ENCODE results near the gene ADAM19. TPM values are rescaled to one million over a fixed set of nuclear protein-coding genes. Genes with fewer than 3 reads are reported as not detected.
"Not testable (repeated sequence)": the region's sequence is repeated elsewhere in the genome, so short reads cannot be mapped to it uniquely, and the experiment has no call there.

ADAM19 gene
- total and polyA plus RNA-seq, 2 experiments from 2014 or later: 6.0 to 8.6 TPM

- Histone ChIP-seq H3K79me2 (no peaks in the 10 kb centered on the region), H3K4me2 (no peak overlapping the region), H2AFZ (no peak overlapping the region), H3K27ac (no peak overlapping the region), H3K36me3 (replicated peaks; ENCODE audit: insufficient read depth, low read depth) (no peaks in the 10 kb centered on the region), H3K9me2 (replicated peaks; ENCODE audit: insufficient read depth) (no peaks in the 10 kb centered on the region), H4K20me1 (ENCODE audit: insufficient read depth, poor library complexity, severe bottlenecking) (no peaks in the 10 kb centered on the region), H3K4me3 (no peak overlapping the region), H3K9me3 (ENCODE audit: low read depth) (no peaks in the 10 kb centered on the region), H3K27me3 (no peaks in the 10 kb centered on the region), H3K4me1 (ENCODE audit: insufficient read depth) (no peaks in the 10 kb centered on the region)
- WGBS (ENCODE audit: low lambda C conversion rate, missing lambda C conversion rate): 84% methylated on average over 5 of the region's 5 CpGs
- no peak for DNase-seq (ENCODE audit: low spot score)
- TF ChIP-seq EZH2 (IDR thresholded peaks at IDR 0.05; ENCODE audit: borderline replicate concordance) (no peak), EZH2phosphoT487 (IDR thresholded peaks at IDR 0.05; ENCODE audit: low read depth, severe bottlenecking, unreplicated experiment) (no peak)
- TF ChIP-seq, protein P1, sequence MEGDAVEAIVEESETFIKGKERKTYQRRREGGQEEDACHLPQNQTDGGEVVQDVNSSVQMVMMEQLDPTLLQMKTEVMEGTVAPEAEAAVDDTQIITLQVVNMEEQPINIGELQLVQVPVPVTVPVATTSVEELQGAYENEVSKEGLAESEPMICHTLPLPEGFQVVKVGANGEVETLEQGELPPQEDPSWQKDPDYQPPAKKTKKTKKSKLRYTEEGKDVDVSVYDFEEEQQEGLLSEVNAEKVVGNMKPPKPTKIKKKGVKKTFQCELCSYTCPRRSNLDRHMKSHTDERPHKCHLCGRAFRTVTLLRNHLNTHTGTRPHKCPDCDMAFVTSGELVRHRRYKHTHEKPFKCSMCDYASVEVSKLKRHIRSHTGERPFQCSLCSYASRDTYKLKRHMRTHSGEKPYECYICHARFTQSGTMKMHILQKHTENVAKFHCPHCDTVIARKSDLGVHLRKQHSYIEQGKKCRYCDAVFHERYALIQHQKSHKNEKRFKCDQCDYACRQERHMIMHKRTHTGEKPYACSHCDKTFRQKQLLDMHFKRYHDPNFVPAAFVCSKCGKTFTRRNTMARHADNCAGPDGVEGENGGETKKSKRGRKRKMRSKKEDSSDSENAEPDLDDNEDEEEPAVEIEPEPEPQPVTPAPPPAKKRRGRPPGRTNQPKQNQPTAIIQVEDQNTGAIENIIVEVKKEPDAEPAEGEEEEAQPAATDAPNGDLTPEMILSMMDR (IDR thresholded peaks at IDR 0.05; ENCODE audit: poor library complexity): no peak
Measured at GRCh38 chr5:157484768-157485167, 90.8 kb downstream of the ADAM19 start.

GRCh38 chr5:157482702-157483101 is 92.9 kb downstream of the ADAM19 start:
- peaks cover 13% of the 10 kb centered on the region for H3K4me1 ChIP-seq (ENCODE audit: insufficient read depth)
- not testable (repeated sequence) for DNase-seq (ENCODE audit: low spot score); H3K27me3 ChIP-seq; H4K20me1 ChIP-seq (ENCODE audit: insufficient read depth, poor library complexity, severe bottlenecking); H3K79me2 ChIP-seq; H3K9me3 ChIP-seq (ENCODE audit: low read depth); H3K27ac ChIP-seq; H3K4me3 ChIP-seq; H3K9me2 ChIP-seq (replicated peaks; ENCODE audit: insufficient read depth); H3K4me2 ChIP-seq; H3K36me3 ChIP-seq (replicated peaks; ENCODE audit: insufficient read depth, low read depth); H2AFZ ChIP-seq
- 97% methylated on average over 2 of the region's 2 CpGs for WGBS (ENCODE audit: low lambda C conversion rate, missing lambda C conversion rate)

DNA sequence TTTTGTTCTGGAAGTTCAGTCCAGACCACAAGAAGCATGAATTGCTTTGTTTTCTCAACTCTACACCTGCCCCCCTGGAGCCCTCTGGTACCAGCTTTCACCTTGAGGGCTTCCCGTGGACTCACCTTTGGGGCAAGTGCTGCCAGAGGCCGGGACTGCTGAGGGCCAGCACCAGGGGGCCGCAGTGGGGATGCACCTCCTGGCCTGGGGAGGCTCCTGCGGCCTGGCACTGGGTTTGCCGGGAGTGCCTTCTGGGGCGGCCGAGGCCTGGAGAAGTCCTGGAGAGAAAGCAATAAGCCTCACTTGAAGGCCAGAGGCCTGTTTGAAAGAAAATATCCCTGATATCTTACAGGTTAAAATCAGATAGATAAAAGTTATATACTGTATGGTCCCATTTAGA is 93.9 kb downstream of the ADAM19 start:
- H3K4me2 ChIP-seq: no peak overlapping the region
- H3K4me1 ChIP-seq (ENCODE audit: insufficient read depth): peaks cover 18% of the 10 kb centered on the region
- no peaks in the 10 kb centered on the region for H3K9me3 ChIP-seq (ENCODE audit: low read depth)
- no peaks in the 10 kb centered on the region for H3K36me3 ChIP-seq (replicated peaks; ENCODE audit: insufficient read depth, low read depth)
- WGBS (ENCODE audit: low lambda C conversion rate, missing lambda C conversion rate): 92% methylated on average over 7 of the region's 7 CpGs
- no peak for DNase-seq (ENCODE audit: low spot score)
- TF ChIP-seq EZH2 (IDR thresholded peaks at IDR 0.05; ENCODE audit: borderline replicate concordance) (no peak), EZH2phosphoT487 (IDR thresholded peaks at IDR 0.05; ENCODE audit: low read depth, severe bottlenecking, unreplicated experiment) (no peak)
- TF ChIP-seq, protein P1 (IDR thresholded peaks at IDR 0.05; ENCODE audit: poor library complexity): no peak
- H2AFZ ChIP-seq: no peak overlapping the region
- no peaks in the 10 kb centered on the region for H3K79me2 ChIP-seq
- H3K27me3 ChIP-seq: no peaks in the 10 kb centered on the region
- H3K9me2 ChIP-seq (replicated peaks; ENCODE audit: insufficient read depth): no peaks in the 10 kb centered on the region
- no peak overlapping the region for H3K4me3 ChIP-seq
- no peak overlapping the region for H3K27ac ChIP-seq
- no peaks in the 10 kb centered on the region for H4K20me1 ChIP-seq (ENCODE audit: insufficient read depth, poor library complexity, severe bottlenecking)

- H3K4me2 ChIP-seq: no peak overlapping the region
- 96% methylated on average over 4 of the region's 4 CpGs for WGBS (ENCODE audit: low lambda C conversion rate, missing lambda C conversion rate)
- peaks cover 18% of the 10 kb centered on the region for H3K4me1 ChIP-seq (ENCODE audit: insufficient read depth)
- no peak for TF ChIP-seq EZH2phosphoT487 (IDR thresholded peaks at IDR 0.05; ENCODE audit: low read depth, severe bottlenecking, unreplicated experiment)
- TF ChIP-seq, protein P1 (IDR thresholded peaks at IDR 0.05; ENCODE audit: poor library complexity): no peak
- TF ChIP-seq EZH2 (IDR thresholded peaks at IDR 0.05; ENCODE audit: borderline replicate concordance): no peak
- H3K4me3 ChIP-seq: no peak overlapping the region
- H3K27me3 ChIP-seq: no peaks in the 10 kb centered on the region
- no peak overlapping the region for H3K27ac ChIP-seq
- H3K79me2 ChIP-seq: no peaks in the 10 kb centered on the region
- no peaks in the 10 kb centered on the region for H3K9me2 ChIP-seq (replicated peaks; ENCODE audit: insufficient read depth)
- no peak for DNase-seq (ENCODE audit: low spot score)
- no peak overlapping the region for H2AFZ ChIP-seq
- H3K9me3 ChIP-seq (ENCODE audit: low read depth): no peaks in the 10 kb centered on the region
- no peaks in the 10 kb centered on the region for H3K36me3 ChIP-seq (replicated peaks; ENCODE audit: insufficient read depth, low read depth)
- H4K20me1 ChIP-seq (ENCODE audit: insufficient read depth, poor library complexity, severe bottlenecking): no peaks in the 10 kb centered on the region
Measured at GRCh38 chr5:157481265-157481664, 94.3 kb downstream of the ADAM19 start.
